ENCODE data around the gene CUX1. TPM values are rescaled to one million over a fixed set of nuclear protein-coding genes. Genes with fewer than 3 reads are reported as not detected.

The CUX1 gene
- total and polyA plus RNA-seq, 10 of the 15 experiments (the other 5 are each of a cell fraction or from before 2014, with no cell fraction given) = 6.1 to 48.6 (median 25.9) TPM

DNA sequence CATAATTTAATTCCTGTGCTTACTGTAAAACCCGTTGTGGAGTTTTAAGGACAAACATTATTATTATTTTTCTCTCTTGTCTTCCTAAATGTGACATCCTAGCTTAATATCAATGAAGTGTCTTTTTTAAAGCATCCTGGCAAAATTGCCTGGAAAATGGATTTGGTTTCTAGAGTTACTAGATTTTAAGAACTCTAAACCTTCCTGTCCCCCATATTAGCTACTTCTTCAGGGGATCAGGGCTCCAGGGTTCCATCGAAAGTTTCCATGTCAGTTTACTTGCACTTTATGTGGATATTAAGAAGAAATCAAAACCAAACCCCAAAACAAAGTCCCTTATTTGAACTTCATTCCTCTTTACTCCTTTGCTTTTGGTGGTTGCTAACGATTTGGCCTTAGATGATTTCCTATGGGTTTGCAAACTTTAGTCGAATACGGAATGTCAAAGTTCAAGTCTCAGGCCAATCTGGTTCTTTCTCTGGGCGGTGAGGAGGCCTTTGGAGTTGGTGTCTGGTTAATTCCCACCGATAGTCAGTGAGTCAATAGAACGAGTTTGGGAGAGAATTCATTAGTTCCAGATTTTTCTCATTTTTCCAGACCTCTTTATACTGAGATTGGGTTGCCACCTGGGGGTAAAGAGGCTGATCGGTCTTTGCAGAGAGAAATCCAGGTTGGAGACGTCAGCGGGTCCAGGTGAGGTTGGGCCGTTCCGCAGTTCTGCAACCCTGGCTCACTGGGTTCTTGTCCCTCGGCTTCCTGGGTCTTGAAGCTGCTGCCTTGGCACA, 1.1 kb downstream of the CUX1 start:
- Histone ChIP-seq H3K79me2 (ENCODE audit: control insufficient read depth, insufficient read depth, low read length) (peaks cover 56% of the 10 kb centered on the region), H3K4me2 (ENCODE audit: control insufficient read depth, insufficient read depth) (peak overlapping the region; percentile 64), H3K36me3 (ENCODE audit: control insufficient read depth in 2 of 2, insufficient read depth in 2 of 2, low read length in 1 of 2) (peaks cover 0 to 9% of the 10 kb centered on the region in 2 experiments; a peak in 1 of 4 replicates), H3K4me3 (peak overlapping the region; percentile 77), H2AFZ (ENCODE audit: control insufficient read depth, low read depth, low read length) (no peak overlapping the region), H3K27me3 (replicated peaks in 1 of 2; ENCODE audit: control insufficient read depth in 2 of 2, insufficient read depth in 2 of 2, low read length in 1 of 2) (no peaks in the 10 kb centered on the region), H3K9ac (ENCODE audit: control insufficient read depth, insufficient read depth, low read length) (peak overlapping the region; percentile 66; the same call in 1 of the 2 replicates), H3K27ac (ENCODE audit: control insufficient read depth, insufficient read depth) (no peak overlapping the region), H3K4me1 (ENCODE audit: control insufficient read depth, insufficient read depth, low read length) (peaks cover 4% of the 10 kb centered on the region; the same call in 1 of the 2 replicates), H4K20me1 (ENCODE audit: control insufficient read depth, insufficient read depth) (no peaks in the 10 kb centered on the region), H3K9me3 (replicated peaks; ENCODE audit: control insufficient read depth, insufficient read depth, low read length) (no peaks in the 10 kb centered on the region)
- ChIA-PET RAD21 (ENCODE audit: unreplicated experiment) (interaction anchor here (0.7 to 2.8 kb wide), 11 partner anchors 9 to 418 kb away, joined by 3 to 17 read pairs (median 4); no protein-coding TSS in a partner anchor), POLR2A (interaction anchor here (0.9 to 1.3 kb wide), 2 partner anchors 41 to 166 kb away, joined by 3 to 4 read pairs; no protein-coding TSS in a partner anchor), CTCF (interaction anchor here (0.6 to 3.6 kb wide), 15 partner anchors 8 to 418 kb away, joined by 3 to 20 read pairs (median 4); no protein-coding TSS in a partner anchor), SMC1A (ENCODE audit: uncharacterized antibody, unreplicated experiment) (interaction anchor here (0.6 to 3.5 kb wide), 17 partner anchors 9 to 454 kb away, joined by 3 to 27 read pairs (median 3); no protein-coding TSS in a partner anchor)
- no peak for ATAC-seq
- BruUV-seq (replicated peaks) = TSS peak; percentile 45
- DNase-seq (ENCODE audit: low read depth, low spot score) = no peak
- in situ Hi-C loops (cut with MboI) = no loop called here
- intact Hi-C loops (cut with micrococcal nuclease; ENCODE audit: unreplicated experiment) = loop anchor here (5.0 to 10.0 kb wide), 3 partner anchors 114 to 304 kb away; no protein-coding TSS in a partner anchor
- TF ChIP-seq, protein P1, sequence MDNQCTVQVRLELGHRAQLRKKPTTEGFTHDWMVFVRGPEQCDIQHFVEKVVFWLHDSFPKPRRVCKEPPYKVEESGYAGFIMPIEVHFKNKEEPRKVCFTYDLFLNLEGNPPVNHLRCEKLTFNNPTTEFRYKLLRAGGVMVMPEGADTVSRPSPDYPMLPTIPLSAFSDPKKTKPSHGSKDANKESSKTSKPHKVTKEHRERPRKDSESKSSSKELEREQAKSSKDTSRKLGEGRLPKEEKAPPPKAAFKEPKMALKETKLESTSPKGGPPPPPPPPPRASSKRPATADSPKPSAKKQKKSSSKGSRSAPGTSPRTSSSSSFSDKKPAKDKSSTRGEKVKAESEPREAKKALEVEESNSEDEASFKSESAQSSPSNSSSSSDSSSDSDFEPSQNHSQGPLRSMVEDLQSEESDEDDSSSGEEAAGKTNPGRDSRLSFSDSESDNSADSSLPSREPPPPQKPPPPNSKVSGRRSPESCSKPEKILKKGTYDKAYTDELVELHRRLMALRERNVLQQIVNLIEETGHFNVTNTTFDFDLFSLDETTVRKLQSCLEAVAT (IDR thresholded peaks at IDR 0.05) = peak; percentile 89
- no peak for TF ChIP-seq NR2C1 (IDR thresholded peaks at IDR 0.05)
- no peak for FAIRE-seq
- WGBS (ENCODE audit: insufficient coverage, insufficient replicate concordance, low lambda C conversion rate, missing lambda C conversion rate) = 94% methylated on average over 14 of the region's 14 CpGs
